Left forelimb (tissue), 1 donor: ENCODE results near the gene GPATCH11.

Experiments used
- DNase-seq: peaks from one replicate; pipeline ENCODE4 v3.0.0-alpha.2; 2018; ENCODE audit warnings: low spot score

Gene GPATCH11

GRCh38 chr2:37083873-37084794 is at the start of gene GPATCH11, which contains the start of gene HEATR5B:
Gene GPATCH11 (plus strand): TSS chr2:37084518. CDS start chr2:37088382, 3,864 bp downstream.
Gene HEATR5B (minus strand): TSS chr2:37084372. CDS start chr2:37083414, 958 bp downstream.
- DNase-seq = peak; percentile 94

- no peak for DNase-seq
Measured at GRCh38 chr2:37037771-37038170, 46.5 kb upstream of the GPATCH11 start.

GRCh38 chr2:37039580-37039979 is 44.7 kb upstream of the GPATCH11 start:
- no peak for DNase-seq

GRCh38 chr2:37052600-37053332 is 31.6 kb upstream of the GPATCH11 start:
- DNase-seq = no peak

GRCh38 chr2:37059841-37060240 is 24.5 kb upstream of the GPATCH11 start:
- no peak for DNase-seq

DNA sequence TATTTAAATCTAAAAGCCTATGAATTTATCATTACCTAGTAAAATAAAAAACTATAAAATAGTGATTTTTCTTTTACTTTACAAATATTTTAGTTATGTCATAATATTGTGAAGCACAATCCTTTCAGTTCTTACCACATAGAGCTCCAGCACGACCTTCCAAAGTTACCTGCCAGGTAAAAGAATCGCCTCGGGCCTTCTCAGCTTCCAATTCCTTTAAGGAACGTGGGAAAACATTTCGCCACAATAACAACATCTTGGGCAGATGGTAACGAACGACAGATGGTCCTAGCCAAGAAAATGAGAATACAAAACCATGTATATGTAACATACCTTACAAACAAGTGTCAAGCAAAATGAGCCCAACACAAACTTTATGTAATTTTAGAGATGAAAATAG is 23.9 kb upstream of the GPATCH11 start:
- no peak for DNase-seq

DNA sequence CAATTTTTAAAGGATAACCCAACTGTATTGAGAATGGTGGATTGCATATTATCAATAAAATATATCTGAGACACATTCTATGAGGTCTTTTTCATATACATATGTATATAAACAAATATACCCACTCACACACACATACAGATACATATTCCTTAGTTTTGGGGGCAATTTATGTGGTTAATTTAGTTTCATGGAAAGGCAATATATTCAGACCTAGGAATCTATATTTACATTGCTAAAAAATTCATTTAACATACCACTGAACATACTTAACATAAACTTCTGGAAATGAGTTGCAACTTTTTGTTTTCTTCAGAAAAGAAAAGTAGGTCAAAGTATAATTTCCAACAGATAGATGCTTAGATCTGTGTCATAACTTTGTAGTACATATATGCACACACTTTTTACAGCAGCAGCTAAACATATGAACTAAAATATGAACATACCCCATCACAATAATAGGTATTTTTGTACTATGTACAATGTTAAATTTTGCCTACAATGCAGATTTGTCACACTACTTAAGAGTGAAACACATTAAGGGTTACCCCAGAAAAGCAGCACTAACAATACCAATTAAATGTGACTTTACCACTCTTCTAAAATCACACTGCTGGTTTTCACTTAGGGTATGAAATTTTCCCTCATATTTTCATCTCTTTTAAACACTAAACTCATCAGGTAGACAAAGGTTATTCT is 23.2 kb upstream of the GPATCH11 start:
- DNase-seq = no peak

GRCh38 chr2:37061776-37062175 is 22.5 kb upstream of the GPATCH11 start:
- no peak for DNase-seq

DNA sequence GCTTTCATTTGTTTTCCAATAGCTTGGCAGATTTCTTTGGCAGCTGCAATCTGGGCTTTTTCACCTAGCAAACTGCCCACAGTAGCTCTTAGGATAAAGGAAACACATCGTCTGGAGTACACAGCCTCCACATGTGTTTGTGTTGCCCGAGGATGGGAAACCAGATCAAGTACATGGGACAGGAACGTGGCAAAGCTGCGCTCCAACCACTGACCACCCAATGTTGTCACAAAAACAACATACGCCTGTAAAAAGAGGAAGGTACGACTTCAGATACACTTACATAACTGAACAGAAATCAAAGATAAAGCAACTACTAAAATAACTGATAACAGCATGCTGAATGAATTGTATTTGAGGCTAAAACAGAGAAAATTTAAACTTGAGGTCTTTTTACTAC is 15.6 kb upstream of the GPATCH11 start:
- DNase-seq = no peak

DNA sequence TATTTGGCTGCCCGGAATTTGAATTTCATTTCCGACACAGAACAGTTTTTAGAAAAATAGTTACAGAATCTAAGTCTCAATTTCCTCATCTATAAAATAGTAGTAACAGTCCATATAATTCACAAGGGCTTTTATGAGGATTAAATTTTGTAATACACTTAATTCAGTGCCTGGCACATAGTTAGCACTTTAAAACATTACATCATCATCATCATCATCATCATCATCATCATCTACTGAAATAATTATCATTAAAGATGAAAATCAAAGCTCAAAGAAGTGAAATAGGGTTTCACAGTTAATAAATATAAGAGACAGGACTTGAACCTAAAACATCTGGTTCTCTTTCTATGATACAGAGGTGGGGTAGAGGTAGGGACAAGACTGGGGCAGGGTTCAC is 13.4 kb upstream of the GPATCH11 start:
- no peak for DNase-seq

DNA sequence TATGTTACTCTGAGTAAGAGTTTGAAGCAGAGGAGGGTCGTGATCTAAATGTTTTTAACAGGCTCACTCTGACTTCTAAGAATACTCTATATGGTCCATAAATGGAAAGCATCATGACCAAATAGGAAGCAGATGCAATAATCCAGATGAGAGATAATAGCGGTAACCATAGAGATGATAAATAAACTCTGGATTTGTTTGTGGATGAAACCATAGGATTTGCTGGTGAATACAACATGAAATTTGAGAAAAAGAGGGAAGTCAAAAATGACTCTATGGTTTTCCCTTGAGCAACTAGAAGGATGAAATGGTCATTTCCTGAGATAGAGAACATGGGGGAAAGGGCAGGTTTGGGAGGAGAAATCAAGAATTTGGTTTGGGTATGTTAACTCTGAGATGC is 4.1 kb upstream of the GPATCH11 start:
- no peak for DNase-seq

DNA sequence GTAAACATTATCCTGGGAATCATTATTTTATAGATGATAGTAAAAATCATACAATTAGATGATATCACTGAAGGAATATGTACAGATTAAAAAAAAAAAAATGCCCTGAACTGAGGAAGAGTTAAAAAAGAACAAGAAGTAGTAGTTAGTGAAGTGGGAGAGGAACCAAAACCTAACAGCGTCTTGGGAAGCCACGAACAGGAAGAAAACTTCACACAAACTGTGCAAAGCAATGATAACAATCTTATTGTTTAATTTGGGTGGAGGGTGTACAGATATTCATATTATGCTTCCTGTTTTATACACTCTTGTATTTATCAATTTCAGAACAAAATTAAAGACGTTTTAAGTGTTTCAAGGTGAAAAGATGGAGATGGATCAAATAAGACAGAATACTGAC is 3.6 kb upstream of the GPATCH11 start:
- no peak for DNase-seq

- DNase-seq = no peak
Measured at GRCh38 chr2:37084797-37085196, 479 bp downstream of the GPATCH11 start.

GRCh38 chr2:37085731-37086147 is 1.4 kb downstream of the GPATCH11 start:
- no peak for DNase-seq

GRCh38 chr2:37090019-37090477 is 5.7 kb downstream of the GPATCH11 start:
- no peak for DNase-seq

GRCh38 chr2:37091873-37092272 is 7.6 kb downstream of the GPATCH11 start:
- DNase-seq = no peak

GRCh38 chr2:37096568-37096967 is 12.2 kb downstream of the GPATCH11 start:
- DNase-seq = no peak

- no peak for DNase-seq
Measured at GRCh38 chr2:37098416-37099118, 14.2 kb downstream of the GPATCH11 start.

DNA sequence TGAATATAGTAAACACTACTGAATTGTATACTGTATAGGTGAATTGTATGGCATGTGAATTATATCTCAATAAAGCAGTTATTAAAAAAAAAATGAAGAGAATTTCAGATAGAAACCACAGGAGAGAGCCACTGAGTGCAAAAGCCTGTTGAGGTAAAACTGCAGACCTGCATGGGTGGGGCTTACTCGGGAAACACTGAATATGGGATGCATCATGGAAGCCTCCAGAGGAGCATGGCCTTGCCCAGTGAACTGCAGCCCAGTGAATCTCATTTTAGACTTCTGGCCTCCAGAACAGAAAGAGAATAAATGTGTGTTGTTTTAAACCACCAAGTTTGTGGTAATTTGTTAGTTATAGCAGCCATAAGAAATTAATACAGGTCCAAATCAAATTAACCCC is 15.7 kb downstream of the GPATCH11 start:
- no peak for DNase-seq

- no peak for DNase-seq
Measured at GRCh38 chr2:37102588-37102987, 18.3 kb downstream of the GPATCH11 start.

DNA sequence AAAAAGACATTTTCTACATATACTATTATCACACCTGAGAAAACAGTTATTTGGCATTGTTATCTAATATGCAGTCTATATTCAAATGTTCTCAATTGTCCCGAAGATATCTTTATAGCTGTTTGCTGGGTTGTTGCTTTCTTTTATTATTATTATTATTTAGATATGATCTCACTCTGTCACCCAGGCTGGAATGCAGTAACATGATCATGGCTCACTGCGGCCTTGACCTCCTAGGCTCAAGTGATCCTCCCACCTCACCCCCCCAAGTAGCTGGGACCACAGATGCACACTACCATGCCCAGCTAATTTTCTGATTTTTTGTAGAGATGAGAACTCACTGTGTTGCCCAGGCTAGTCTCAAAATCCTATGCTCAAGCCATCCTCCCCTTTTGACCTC is 19.9 kb downstream of the GPATCH11 start:
- no peak for DNase-seq

DNA sequence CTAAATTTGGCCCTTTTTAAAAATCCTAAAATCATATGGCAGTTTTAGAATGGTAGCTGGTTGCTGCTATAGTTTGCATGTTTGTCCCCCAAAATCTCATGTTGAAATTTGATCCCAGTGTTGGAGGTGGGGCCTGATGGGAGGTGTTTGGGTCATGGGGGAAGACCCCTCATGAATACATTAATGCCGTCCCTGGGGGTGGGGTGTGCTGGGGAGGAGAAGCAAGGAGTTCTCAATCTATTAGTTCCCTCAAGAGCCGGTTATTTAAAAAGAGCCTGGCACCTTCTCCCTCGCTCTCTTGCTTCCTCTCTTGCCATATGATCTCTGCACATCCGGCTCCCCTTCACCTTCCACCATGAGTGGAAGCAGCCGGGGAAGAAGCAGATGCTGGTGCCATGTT is 20.8 kb downstream of the GPATCH11 start:
- no peak for DNase-seq
